PC-9 (cell line): ENCODE results near the gene PRDM10.

Experiments used
- CTCF ChIP-seq: fragments of 200-600 bp; sonication (generic); conservative IDR thresholded peaks from 2 replicates; pipeline ENCODE4 v1.6.1; 2017; ENCODE audit warnings: mixed run types, antibody characterized with exemption, mild to moderate bottlenecking, moderate library complexity
- EZH2 ChIP-seq: fragments of 200-600 bp; sonication (generic); IDR thresholded peaks from 2 replicates; pipeline ENCODE4 v1.8.0; 2017; ENCODE audit warnings: antibody characterized with exemption, low read depth

GRCh38 chr11:129937592-129938238 is 64.9 kb downstream of the PRDM10 start:
- TF ChIP-seq CTCF (no peak), EZH2 (no peak)
